GM18858 (cell line): ENCODE results near the gene IKBKG.
"Not testable (repeated sequence)": the region's sequence is repeated elsewhere in the genome, so short reads cannot be mapped to it uniquely, and the experiment has no call there.

Source experiments
- ATAC-seq: cut with Tn5 transposase; IDR thresholded peaks from one replicate; pipeline ENCODE4 v1.9.1; 2021; ENCODE audit not compliant: unreplicated experiment

The IKBKG gene

GRCh38 chrX:154602766-154603437, 55.5 kb downstream of the IKBKG start:
- no peak for ATAC-seq

DNA sequence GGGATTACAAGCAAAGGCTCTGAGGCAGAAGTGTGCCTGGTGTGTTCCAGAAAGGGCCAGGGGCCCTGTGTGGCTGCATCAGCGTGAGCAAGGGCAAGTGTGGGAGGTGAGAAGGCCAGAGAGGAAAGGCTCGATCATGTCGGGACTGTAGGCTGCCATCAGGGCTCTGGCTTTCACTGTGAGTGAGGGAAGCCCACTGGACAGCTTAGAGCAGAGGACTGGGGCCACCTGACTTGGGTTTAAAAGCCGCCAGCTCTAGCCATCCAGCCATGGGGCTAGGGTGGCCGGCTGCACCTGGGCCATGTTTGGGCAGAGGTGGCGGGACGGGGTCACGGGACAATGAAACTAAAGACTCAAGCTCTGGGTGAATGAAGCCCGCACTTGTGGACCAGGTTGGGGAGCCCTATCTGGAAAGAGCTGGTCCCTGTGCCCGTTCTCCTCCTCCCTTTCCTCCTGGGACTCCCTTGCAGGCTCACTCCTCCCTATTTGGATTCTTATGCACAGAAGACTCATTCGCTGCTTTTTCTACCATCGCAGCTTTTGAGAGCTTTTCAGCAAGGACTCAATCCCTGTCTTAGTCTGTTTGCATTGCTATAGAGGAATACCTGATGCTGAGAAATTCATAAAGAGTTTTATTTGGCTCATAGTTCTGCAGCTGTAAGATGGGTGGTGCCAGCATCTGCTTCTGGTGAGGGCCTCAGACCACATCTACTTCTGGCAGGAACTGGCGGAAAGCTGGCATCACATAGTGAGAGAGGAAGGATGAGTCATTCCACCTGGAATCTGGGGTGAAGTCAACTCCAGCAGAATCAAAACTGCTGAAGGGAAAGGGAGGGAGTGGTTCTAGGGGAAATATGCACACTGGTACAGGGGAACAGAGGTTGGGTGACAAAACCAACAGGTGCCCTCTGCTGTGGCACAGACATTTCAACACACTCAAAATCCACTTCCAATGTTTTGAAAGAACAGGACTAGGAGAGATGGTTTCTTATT, 56.3 kb downstream of the IKBKG start:
- ATAC-seq, result no peak

DNA sequence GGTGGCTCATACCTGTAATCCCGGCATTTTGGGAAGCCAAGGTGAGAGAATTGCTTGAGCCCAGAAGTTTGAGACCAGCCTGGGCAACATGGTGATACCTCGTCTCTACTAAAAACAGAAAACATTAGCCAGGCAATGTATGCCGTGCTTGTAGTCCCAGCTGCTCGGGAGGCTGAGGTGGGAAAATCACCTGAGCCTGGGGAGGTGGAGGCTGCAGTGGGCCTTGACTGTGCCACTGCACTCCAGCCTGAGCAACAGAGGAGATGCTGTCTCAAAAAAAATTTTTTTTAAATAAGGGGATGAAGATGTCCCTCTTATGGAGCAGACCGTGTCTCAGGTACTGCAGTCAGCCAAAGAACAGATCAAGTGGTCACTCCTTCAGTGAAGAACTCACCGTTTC, 58.1 kb downstream of the IKBKG start:
- ATAC-seq, result no peak

DNA sequence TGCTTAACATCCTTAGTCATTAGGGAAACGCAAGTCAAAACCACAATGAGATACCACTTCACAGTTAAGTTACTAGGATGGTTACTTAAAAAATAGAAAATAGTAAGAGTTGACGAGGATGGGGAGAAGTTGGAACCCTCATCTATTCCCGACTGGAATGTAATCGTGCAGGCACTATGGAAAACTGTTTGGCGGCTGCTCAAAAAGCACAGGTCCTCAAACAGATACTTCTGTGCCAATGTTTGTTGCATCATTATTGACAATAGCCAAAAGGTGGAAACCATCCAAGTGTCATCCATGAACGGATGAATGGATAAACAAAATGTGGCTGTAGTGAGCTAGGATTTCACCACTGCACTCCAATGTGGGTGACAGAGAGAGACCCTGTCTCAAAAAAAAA, 60.0 kb downstream of the IKBKG start:
- no peak for ATAC-seq

DNA sequence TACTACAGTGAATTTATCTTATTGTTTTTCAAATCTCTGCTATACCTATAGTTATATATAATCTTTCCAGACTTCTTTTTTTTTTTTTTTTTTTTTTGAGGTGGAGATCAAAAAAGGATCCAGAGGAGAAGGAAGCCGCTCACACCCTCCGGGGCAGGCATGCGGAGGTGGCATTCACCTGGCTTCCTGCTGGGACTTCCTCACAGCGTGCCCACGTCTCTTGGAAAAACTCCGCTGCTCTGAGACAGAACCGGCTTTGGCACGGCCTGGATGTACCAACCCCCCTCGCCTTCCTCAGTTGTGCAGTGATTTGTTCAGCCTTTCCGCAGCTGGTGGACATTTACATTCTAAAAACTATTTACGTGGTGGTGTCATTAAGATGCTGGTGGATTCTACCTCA, 60.6 kb downstream of the IKBKG start:
- not testable (repeated sequence) for ATAC-seq

DNA sequence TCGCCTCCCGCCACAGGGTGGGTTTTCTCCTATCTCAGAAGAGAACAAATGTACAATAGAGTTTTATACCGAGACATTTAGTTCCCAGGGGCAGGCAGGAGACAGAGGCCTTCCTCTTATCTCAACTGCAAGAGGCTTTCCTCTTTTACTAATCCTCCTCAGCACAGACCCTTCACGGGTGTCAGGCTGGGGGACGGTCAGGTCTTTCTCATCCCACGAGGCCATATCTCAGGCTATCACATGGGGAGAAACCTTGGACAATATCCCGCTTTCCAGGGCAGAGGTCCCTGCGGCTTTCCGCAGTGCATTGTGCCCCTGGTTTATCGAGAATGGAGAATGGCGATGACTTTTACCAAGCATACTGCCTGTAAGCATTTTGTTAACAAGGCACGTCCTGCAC, 61.4 kb downstream of the IKBKG start:
- ATAC-seq, result not testable (repeated sequence)

DNA sequence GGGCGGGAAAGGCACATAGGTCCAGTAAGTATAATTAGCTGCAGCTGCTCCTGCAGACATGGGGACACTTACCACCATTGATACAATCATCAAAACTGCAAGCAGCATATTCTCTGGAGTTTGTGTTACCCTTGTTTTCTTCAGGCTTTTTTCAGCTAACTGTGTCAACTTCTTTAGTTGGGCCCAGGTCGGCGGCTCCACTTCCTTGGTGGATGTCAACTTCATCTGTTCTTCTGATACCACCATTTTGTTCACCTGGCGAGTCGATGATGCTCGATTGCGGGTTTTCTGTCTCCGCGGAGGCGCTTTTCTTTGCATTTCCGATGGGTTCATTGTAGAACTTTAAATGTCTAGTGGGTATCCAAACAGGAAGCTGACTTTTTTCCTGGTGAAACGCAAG, 63.7 kb downstream of the IKBKG start:
- not testable (repeated sequence) for ATAC-seq

DNA sequence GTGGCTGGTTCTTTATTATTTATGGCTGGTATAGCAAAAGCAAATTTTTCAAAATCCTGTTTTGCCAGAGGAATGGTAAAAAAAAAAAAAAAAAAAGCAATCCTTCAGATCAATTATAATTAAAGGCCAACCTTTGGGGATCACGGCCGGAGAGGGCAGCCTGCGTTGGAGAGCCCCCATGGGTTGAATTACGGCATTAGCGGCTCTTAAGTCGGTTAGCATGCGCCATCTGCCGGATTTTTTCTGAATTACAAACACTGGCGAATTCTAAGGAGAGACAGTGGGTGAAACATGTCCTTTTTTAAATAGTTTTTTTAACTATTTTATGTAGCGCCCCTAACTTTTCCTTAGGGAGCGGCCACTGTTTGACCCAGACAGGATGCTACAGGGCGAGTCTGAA, 66.2 kb downstream of the IKBKG start:
- not testable (repeated sequence) for ATAC-seq
